CD4-positive, alpha-beta T cell treated with Interleukin-4 for 4 hours (primary cell): ENCODE results near the gene RAX2.
"Not testable (repeated sequence)": the region's sequence is repeated elsewhere in the genome, so short reads cannot be mapped to it uniquely, and the experiment has no call there.

Experiments used
- DNase-seq: peaks from one replicate; pipeline ENCODE4 v3.0.0-alpha.2; 2020

RAX2 gene

GRCh38 chr19:3757705-3758104 is 14.3 kb downstream of the RAX2 start:
- not testable (repeated sequence) for DNase-seq

- no peak for DNase-seq
Measured at GRCh38 chr19:3753631-3754410, 18.2 kb downstream of the RAX2 start.

- no peak for DNase-seq
Measured at GRCh38 chr19:3752492-3752891, 19.5 kb downstream of the RAX2 start.

DNA sequence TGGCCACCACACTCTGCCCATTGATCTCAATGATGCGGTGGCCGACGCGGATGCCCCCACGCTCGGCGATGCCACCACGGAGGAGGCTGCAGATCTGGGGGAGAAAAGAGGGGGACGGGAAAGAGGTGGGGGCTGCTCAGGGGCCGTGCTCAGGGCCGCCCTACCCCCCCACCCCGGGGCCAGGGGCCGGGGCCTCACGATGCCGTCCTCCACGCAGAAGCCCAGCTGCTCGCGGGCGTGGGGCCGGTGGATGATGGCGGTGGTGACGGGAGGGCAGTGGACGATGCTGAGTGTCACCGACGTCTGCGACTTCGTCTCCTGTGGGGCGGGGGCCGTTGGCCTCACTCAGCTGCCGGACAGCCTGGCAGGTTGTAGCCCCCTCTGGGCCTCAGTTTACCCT is 20.8 kb downstream of the RAX2 start:
- DNase-seq: no peak

GRCh38 chr19:3750211-3750610 is 21.8 kb downstream of the RAX2 start:
- DNase-seq: no peak

GRCh38 chr19:3748965-3749364 is 23.1 kb downstream of the RAX2 start:
- no peak for DNase-seq

GRCh38 chr19:3746371-3747056 is 25.5 kb downstream of the RAX2 start:
- DNase-seq: no peak

- no peak for DNase-seq
Measured at GRCh38 chr19:3745363-3746045, 26.5 kb downstream of the RAX2 start.

GRCh38 chr19:3743486-3743885 is 28.5 kb downstream of the RAX2 start:
- DNase-seq: no peak

DNA sequence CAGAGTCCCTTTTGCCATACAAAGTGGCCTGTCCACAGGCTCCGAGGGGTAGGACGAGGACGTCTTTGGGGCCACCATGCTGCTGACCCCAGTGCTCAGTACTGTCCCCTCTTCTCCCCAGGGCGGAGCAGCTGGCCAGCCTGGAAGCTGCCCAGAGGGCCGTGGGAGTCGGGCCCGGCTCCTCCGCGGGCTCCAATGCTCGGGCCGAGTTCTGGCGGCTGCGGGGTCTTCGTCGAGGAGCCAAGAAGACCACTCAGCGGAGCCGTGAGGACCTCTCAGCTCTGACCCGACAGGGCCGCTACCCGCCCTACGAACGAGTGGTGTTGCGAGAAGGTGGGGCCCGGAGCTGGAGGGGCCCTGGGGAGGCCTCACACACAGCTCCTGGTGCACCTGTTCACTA is 31.6 kb downstream of the RAX2 start:
- no peak for DNase-seq

GRCh38 chr19:3738477-3739220 is 33.4 kb downstream of the RAX2 start:
- no peak for DNase-seq

DNA sequence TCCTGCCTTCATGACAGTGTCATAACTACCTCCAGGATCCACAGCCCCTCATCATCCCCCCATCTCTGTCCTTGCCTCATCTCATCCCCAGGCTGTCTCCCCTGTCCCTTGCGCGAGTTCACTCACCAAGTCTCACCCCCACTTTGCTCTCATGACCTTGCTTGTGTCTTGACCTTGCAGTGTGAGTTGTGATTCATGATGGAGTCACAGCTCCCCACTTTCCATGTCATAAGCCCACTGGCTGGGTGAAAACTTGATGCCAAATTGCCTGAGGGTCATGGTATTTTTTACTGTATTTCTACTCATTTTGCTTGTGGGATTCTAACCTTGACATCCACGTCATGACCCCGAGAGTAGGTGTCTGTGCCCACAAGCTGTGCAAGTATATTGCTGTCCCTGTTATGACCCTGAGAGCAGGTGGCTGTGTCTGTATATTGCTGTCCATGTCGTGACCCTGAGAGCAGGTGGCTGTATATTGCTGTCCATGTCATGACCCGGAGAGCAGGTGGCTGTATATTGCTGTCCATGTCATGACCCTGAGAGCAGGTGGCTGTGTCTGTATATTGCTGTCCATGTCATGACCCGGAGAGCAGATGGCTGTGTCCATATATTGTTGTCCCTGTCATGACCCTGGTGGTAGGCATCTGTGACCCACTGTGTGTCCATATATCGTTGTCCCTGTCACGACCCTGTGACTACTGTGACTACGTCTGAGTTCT is 34.4 kb downstream of the RAX2 start:
- no peak for DNase-seq

GRCh38 chr19:3736106-3736724 is 35.8 kb downstream of the RAX2 start:
- DNase-seq: no peak

DNA sequence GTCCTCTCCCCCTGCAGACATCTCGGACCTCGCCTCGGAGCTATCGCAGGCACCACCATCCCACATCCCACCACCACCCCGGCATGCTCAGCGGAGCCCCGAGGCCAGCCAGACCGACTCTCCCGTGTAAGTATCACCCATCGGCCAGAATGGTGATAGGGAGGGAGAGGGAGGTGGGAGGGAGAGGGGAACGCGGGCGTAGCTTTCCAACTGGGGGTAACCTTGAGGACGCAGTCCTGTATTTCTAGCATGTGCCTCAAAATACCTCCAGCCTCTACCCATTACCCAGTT is 37.8 kb downstream of the RAX2 start:
- DNase-seq: no peak

- DNase-seq: no peak
Measured at GRCh38 chr19:3733549-3734309, 38.3 kb downstream of the RAX2 start.

DNA sequence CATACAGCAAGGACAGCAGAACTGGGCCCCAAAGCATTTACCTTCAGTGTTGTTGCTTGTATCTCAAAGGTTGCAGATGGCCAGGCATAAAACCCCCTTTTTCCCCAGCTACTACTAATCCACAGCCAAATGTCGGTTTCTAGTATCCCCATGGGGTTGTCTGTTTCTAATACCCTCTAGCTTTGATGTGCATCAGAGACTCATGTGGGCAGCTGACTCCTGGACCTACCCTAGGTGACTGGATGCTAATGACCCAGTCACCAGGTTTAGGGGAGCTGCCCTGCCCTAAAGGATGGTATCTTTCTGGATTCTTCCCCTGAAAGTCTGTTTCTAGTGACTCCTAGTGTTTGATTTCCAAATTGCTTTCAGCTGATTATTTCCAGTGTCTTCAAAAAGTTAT is 39.9 kb downstream of the RAX2 start:
- no peak for DNase-seq

GRCh38 chr19:3730457-3730958 is 41.5 kb downstream of the RAX2 start:
- no peak for DNase-seq

- no peak for DNase-seq
Measured at GRCh38 chr19:3725640-3726310, 46.3 kb downstream of the RAX2 start.

DNA sequence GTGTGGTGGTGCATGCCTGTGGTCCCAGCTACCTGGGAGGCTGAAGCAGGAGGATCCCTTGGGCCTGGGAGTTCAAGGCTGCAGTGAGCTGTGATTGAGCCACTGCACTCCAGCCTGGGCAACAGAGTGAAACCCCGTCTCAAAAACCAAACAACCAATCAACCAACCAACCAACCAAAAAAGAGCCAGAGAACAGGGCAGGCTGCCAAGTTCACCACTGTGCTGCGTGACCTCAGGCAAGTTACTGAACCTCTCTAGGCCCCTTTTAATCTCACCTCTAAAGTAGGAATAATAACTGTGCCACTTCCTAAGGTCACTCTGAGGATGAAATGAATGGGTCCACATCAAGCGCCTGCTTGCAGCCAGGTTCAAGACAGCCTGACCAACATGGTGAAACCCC is 46.9 kb downstream of the RAX2 start:
- no peak for DNase-seq

DNA sequence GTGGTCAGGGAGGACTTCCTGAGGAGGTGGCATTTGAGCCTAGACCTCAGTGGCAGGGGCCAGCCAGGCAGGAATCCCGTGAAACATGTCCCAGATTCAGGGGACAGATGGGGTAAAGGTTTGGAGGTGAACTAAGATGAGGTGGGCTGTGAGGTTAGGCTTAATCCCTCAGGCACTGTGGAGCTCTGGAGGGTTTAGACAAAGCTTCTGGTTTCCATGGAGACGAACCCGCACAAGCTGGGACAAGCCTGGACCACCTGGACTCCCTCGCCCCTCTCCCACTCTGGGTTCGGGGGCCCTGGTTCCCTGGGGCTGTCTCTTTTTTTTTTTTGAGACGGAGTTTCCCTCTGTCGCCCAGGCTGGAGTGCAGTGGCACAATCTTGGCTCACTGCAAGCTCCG is 48.1 kb downstream of the RAX2 start:
- DNase-seq: no peak

DNA sequence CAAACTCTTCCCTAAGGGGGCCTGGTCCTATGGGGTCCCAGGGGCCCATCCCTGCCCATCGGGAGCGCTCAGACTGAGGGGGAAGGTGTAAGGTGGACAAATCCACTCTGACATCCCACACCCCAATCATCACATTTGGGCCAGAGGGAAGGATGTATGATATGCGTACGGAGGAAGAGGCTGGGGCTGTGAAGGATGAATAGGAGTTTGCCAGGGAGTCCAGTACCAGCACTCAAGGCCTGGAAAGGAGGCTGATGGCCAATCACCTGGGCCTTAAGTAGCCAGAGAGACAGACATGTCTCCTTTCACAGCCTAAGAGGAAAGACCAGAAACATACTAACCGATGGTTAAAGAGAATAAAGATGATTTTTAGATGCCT is 48.9 kb downstream of the RAX2 start:
- no peak for DNase-seq
